COLO829 (cell line): ENCODE results near the gene HSPD1.
"Not testable (repeated sequence)": the region's sequence is repeated elsewhere in the genome, so short reads cannot be mapped to it uniquely, and the experiment has no call there.

Source experiments
- DNase-seq: peaks from one replicate; pipeline ENCODE4 v3.0.0; 2012; ENCODE audit warnings: low spot score

The HSPD1 gene

DNA sequence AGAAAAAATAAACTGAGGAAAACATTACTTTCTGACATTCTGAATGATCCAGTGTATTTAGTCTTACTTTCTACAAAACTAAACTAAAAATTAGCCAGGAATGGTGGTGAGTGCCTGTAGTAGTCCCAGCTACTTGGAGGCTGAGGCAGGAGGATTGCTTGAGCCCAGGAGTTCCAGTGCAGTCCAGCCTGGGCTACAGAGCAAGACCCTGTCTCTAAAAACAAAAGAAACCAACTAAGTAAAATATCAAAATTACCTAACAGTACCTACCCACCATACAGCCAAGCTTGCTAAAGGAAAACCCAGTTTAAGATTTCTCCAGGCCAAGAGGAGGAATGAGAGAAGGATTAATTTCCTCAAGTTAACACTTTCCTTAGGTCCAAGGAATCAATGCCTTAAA, 2.9 kb downstream of the HSPD1 start:
- no peak for DNase-seq

DNA sequence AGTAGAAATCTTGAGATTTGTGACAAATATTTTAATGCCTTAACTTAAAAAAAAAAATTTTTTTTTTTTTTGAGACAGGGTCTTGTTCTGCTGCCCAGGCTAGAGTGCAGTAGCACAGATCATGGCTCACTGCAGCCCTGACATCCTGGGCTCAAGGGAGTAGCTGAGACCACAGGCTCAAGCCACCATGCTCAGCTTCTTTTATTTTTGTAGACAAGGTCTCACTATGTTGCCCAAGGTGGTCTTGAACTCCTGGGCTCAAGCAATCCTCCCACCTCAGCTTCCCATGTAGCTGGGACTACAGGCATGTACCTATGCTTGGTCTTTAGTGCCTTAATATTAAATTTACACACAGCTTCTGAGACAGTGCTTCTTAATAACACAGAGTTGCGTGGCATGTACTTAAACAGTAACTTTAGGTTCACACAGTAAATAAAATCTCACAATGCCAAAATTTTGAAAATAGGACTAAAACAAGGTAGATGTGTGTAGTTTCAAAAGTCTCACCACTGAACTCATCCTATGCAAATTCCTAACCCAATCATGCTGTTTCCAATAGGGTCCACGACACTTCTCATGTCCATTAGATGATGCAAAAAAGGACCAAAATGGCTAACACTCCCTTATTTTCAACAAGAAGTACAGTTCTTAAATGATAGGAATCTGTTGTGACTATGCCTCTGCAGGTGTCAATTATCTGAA, 4.1 kb downstream of the HSPD1 start:
- no peak for DNase-seq

DNA sequence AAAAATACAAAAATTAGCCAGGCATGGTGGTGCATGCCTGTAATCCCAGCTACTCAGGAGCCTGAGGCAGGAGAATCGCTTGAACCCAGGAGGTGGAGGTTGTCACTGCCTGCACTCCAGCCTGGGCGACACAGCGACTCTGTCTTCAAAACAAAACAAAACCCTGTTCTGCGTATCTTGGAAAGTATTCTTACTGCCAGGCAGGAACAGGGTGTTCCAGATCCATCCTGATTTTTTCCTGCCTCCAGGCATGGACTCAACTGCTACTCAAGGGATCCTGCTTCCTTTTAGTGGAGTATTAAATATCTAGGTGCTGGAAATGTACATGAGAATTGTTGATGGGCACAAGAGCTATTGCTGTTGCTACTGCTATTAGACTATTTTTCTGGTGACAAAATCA, 12.3 kb downstream of the HSPD1 start:
- DNase-seq: no peak

DNA sequence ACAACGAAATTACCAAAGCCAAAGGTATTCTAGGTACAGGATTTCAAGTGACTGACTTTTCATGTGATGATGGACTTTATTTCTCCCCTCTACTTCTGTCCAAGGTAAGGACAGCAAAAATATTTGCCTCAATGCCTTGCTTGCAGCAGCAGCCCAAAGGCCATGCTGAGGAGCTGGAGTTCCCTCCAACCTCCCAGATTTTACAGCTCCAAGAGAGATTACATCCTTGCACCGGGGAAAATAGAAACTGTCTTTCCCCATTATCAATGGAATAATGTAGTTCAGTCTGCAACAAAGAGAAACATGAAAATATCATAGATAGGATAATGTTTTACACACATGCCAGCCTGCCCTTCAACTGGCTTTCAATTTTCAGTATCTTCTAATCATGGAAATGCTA, 13.5 kb downstream of the HSPD1 start:
- no peak for DNase-seq

- not testable (repeated sequence) for DNase-seq
Measured at GRCh38 chr2:197484248-197484647, 15.4 kb downstream of the HSPD1 start.

GRCh38 chr2:197480165-197481036, 19.2 kb downstream of the HSPD1 start:
- DNase-seq: no peak

- DNase-seq: no peak
Measured at GRCh38 chr2:197477797-197478196, 21.8 kb downstream of the HSPD1 start.

- DNase-seq: no peak
Measured at GRCh38 chr2:197472166-197472565, 27.5 kb downstream of the HSPD1 start.

GRCh38 chr2:197464175-197464574, 35.5 kb downstream of the HSPD1 start:
- no peak for DNase-seq

DNA sequence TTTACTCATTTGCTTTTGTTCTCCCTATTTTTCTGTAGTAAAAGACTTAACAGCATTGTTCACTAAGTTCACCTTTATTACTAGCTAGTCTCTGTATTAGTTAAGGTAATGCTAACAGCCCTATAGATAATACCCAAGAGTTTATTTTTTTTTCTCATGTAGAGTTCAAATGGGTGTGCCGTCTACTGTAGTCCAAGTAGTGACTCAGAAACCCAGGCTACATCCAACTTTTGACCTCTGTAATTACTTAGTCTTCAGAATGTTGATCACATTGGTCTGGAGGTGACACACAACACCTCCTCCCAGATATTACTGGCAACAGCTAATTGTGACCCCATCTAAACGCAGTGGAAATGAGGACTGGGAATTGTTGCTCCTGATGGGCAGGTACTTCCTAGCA, 38.6 kb downstream of the HSPD1 start:
- no peak for DNase-seq

GRCh38 chr2:197460649-197461048, 39.0 kb downstream of the HSPD1 start:
- no peak for DNase-seq

GRCh38 chr2:197455428-197455827, 44.2 kb downstream of the HSPD1 start:
- no peak for DNase-seq

GRCh38 chr2:197454923-197455322, 44.7 kb downstream of the HSPD1 start:
- DNase-seq: no peak

- DNase-seq: peak; percentile 88
Measured at GRCh38 chr2:197453914-197454398, 45.7 kb downstream of the HSPD1 start.

DNA sequence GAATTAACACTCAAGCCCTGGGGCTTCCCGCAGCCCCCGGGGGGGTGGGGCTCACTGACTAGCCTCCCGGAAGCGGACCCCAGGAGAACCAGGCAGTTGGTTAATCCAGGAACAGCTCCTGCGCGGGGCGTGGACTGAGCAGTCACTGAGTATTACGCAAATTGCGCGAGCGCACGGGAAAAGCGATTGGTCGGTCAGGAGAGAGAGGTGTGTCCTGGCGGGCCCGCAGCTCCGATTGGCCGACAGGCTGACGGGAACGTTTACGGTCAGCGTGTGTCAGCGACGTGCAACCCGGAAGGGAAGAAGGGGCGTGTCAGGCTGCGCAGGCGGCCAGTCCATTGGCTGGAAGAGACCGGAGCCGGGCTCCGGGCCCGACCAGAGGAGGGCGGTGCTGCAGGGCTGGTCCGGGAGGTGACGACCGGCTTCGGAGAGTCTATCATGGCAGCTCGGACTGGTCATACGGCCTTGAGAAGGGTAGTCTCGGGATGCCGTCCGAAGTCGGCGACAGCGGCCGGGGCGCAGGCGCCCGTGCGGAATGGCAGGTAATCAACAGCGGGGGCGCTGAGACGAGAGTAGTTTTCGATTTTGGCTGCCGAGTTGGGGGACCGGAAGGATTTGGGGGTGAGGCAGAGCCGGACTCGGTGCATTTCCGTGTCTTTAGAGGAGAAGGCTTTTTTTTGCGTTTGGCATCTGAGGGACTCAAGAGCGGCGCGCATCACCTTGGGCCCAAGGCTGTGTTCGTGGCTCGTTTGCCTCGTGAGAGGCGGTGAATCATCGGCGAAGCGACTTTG, 46.3 kb downstream of the HSPD1 start, which contains the start of gene COQ10B:
TSS of gene COQ10B (plus strand) at position 430 of the 791 bp plus-strand sequence. CDS start at position 439, 9 bp downstream.
- DNase-seq: peak; percentile 98

GRCh38 chr2:197452754-197453122, 46.9 kb downstream of the HSPD1 start:
- peak; percentile 34 for DNase-seq

GRCh38 chr2:197450935-197451358, 48.7 kb downstream of the HSPD1 start:
- DNase-seq: not testable (repeated sequence)

- DNase-seq: no peak
Measured at GRCh38 chr2:197450465-197450864, 49.2 kb downstream of the HSPD1 start.

GRCh38 chr2:197446844-197447243, 52.8 kb downstream of the HSPD1 start:
- no peak for DNase-seq

GRCh38 chr2:197445746-197446145, 53.9 kb downstream of the HSPD1 start:
- no peak for DNase-seq

DNA sequence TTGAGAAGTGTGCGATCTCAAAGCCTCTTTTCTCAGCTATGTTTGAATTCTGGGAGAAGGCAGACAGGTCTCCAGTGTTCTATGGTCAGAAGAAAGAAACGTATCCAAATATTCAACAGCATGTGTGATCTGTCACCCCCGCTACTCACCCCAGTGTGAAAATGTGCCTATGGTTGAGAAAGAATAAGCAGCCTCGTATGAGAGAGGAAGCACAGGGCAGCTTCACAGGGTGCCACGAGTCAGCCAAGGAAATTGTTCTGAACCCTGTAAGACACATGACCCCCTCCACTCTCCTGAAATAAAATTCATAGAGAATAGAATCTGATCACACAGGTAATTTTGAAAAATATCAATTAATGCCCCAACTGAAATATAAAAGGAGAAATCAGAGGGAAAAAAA, 56.8 kb downstream of the HSPD1 start:
- DNase-seq: no peak

- no peak for DNase-seq
Measured at GRCh38 chr2:197437380-197437779, 62.3 kb downstream of the HSPD1 start.
